Measurements from ENCODE around the gene VOPP1.

The VOPP1 gene

GRCh38 chr7:55458351-55458750 is 114.0 kb downstream of the VOPP1 start:
- DNase-seq = no peak

- DNase-seq = no peak
Observed at GRCh38 chr7:55457801-55458200, 114.5 kb downstream of the VOPP1 start.

GRCh38 chr7:55452971-55453370 is 119.3 kb downstream of the VOPP1 start:
- DNase-seq = no peak

- no peak for DNase-seq
Observed at GRCh38 chr7:55449992-55450535, 122.2 kb downstream of the VOPP1 start.

GRCh38 chr7:55449205-55449991 is 122.9 kb downstream of the VOPP1 start:
- no peak for DNase-seq

GRCh38 chr7:55448526-55448925 is 123.8 kb downstream of the VOPP1 start:
- DNase-seq = no peak

- DNase-seq = no peak
Observed at GRCh38 chr7:55444786-55445185, 127.5 kb downstream of the VOPP1 start.

- DNase-seq = no peak
Observed at GRCh38 chr7:55441774-55442522, 130.4 kb downstream of the VOPP1 start.

- no peak for DNase-seq
Observed at GRCh38 chr7:55441002-55441401, 131.3 kb downstream of the VOPP1 start.

GRCh38 chr7:55440040-55440690 is 132.1 kb downstream of the VOPP1 start:
- no peak for DNase-seq

- DNase-seq = no peak
Observed at GRCh38 chr7:55439627-55440026, 132.7 kb downstream of the VOPP1 start.

GRCh38 chr7:55438757-55439525 is 133.4 kb downstream of the VOPP1 start:
- DNase-seq = no peak

- no peak for DNase-seq
Observed at GRCh38 chr7:55438085-55438756, 134.1 kb downstream of the VOPP1 start.

- DNase-seq = no peak
Observed at GRCh38 chr7:55437375-55437774, 134.9 kb downstream of the VOPP1 start.

- no peak for DNase-seq
Observed at GRCh38 chr7:55436457-55436856, 135.8 kb downstream of the VOPP1 start.

GRCh38 chr7:55435466-55435865 is 136.8 kb downstream of the VOPP1 start:
- DNase-seq = no peak

- peak; percentile 37 for DNase-seq
Observed at GRCh38 chr7:55432939-55433784, 139.1 kb downstream of the VOPP1 start.

- no peak for DNase-seq
Observed at GRCh38 chr7:55432506-55432905, 139.8 kb downstream of the VOPP1 start.

GRCh38 chr7:55431898-55432297 is 140.4 kb downstream of the VOPP1 start:
- no peak for DNase-seq

GRCh38 chr7:55429835-55430499 is 142.3 kb downstream of the VOPP1 start:
- DNase-seq = no peak

GRCh38 chr7:55427800-55428199 is 144.5 kb downstream of the VOPP1 start:
- DNase-seq = no peak

Measured in DMS 273 treated with DMSO at 0.1 percent for 48 hours (cell line).